SK-N-MC (cell line): ENCODE measurements around the gene PLAAT5.

Experiments
- EZH2 ChIP-seq: fragments of 200-600 bp; sonication (generic); IDR thresholded peaks from one replicate; pipeline ENCODE4 v1.6.1; 2017; ENCODE audit warnings: antibody characterized with exemption
- POLR2AphosphoS5 ChIP-seq: IDR thresholded peaks from 2 replicates; pipeline ENCODE4 v1.6.1; 2012; ENCODE audit warnings: mild to moderate bottlenecking, low read depth, low read length, borderline replicate concordance

GRCh38 chr11:63480039-63480438 is 10.9 kb downstream of the PLAAT5 start:
- TF ChIP-seq EZH2 = no peak
- no peak for TF ChIP-seq POLR2AphosphoS5
